ENCODE results near the gene CCDC178. TPM values are rescaled to one million over a fixed set of nuclear protein-coding genes. Genes with fewer than 3 reads are reported as not detected.

CCDC178 gene
- total RNA-seq, 2 donors from 2014 or later: 1.6 TPM; not detected in 1

GRCh38 chr18:33107511-33107910, 333.0 kb downstream of the CCDC178 start:
- no peaks in the 10 kb centered on the region for H3K36me3 ChIP-seq
- H3K27me3 ChIP-seq (replicated peaks; ENCODE audit: insufficient read depth): no peaks in the 10 kb centered on the region
- no peak for ATAC-seq (ENCODE audit: insufficient number of reproducible peaks, low FRiP score, low read depth)

GRCh38 chr18:33101316-33101715, 339.2 kb downstream of the CCDC178 start:
- no peaks in the 10 kb centered on the region for H3K9me3 ChIP-seq
- H3K4me3 ChIP-seq: no peak overlapping the region
- no peak overlapping the region for H3K27ac ChIP-seq
- H3K4me1 ChIP-seq (ENCODE audit: control insufficient read depth in 1 of 2, low read depth in 2 of 2): no peaks in the 10 kb centered on the region
- H3K27me3 ChIP-seq (replicated peaks; ENCODE audit: insufficient read depth): no peaks in the 10 kb centered on the region
- DNase-seq (ENCODE audit: low spot score) (no peak), ATAC-seq (ENCODE audit: insufficient number of reproducible peaks, low FRiP score, low read depth) (no peak)
- H3K36me3 ChIP-seq: no peaks in the 10 kb centered on the region
- no peak for TF ChIP-seq CTCF (IDR thresholded peaks at IDR 0.05)

More at GRCh38 chr18:33107511-33107910, 333.0 kb downstream of the CCDC178 start:
- no peak overlapping the region for H3K4me3 ChIP-seq
- no peaks in the 10 kb centered on the region for H3K9me3 ChIP-seq
- no peak for TF ChIP-seq CTCF (IDR thresholded peaks at IDR 0.05)
- DNase-seq (ENCODE audit: low spot score): no peak
- no peaks in the 10 kb centered on the region for H3K4me1 ChIP-seq (ENCODE audit: control insufficient read depth in 1 of 2, low read depth in 2 of 2)
- no peak overlapping the region for H3K27ac ChIP-seq

- no peak for ATAC-seq (ENCODE audit: insufficient number of reproducible peaks, low FRiP score, low read depth)
- no peaks in the 10 kb centered on the region for H3K36me3 ChIP-seq
- DNase-seq (ENCODE audit: low spot score): no peak
- H3K27me3 ChIP-seq (replicated peaks; ENCODE audit: insufficient read depth): no peaks in the 10 kb centered on the region
- no peak overlapping the region for H3K27ac ChIP-seq
- no peak overlapping the region for H3K4me3 ChIP-seq
- TF ChIP-seq CTCF (IDR thresholded peaks at IDR 0.05): no peak
- no peaks in the 10 kb centered on the region for H3K9me3 ChIP-seq
- no peaks in the 10 kb centered on the region for H3K4me1 ChIP-seq (ENCODE audit: control insufficient read depth in 1 of 2, low read depth in 2 of 2)
Measured at GRCh38 chr18:33099626-33100025, 340.9 kb downstream of the CCDC178 start.

- Histone ChIP-seq H3K36me3 (no peaks in the 10 kb centered on the region), H3K9me3 (no peaks in the 10 kb centered on the region), H3K4me1 (ENCODE audit: control insufficient read depth in 1 of 2, low read depth in 2 of 2) (no peaks in the 10 kb centered on the region), H3K27ac (no peak overlapping the region), H3K4me3 (no peak overlapping the region), H3K27me3 (replicated peaks; ENCODE audit: insufficient read depth) (no peaks in the 10 kb centered on the region)
- no peak for DNase-seq (ENCODE audit: low spot score)
- no peak for ATAC-seq (ENCODE audit: insufficient number of reproducible peaks, low FRiP score, low read depth)
- no peak for TF ChIP-seq CTCF (IDR thresholded peaks at IDR 0.05)
Measured at GRCh38 chr18:33097126-33097525, 343.4 kb downstream of the CCDC178 start.

GRCh38 chr18:33090461-33090860, 350.1 kb downstream of the CCDC178 start:
- no peak overlapping the region for H3K27ac ChIP-seq
- ATAC-seq (ENCODE audit: insufficient number of reproducible peaks, low FRiP score, low read depth) (no peak), DNase-seq (ENCODE audit: low spot score) (no peak)
- H3K4me3 ChIP-seq: no peak overlapping the region
- no peak for TF ChIP-seq CTCF (IDR thresholded peaks at IDR 0.05)
- no peaks in the 10 kb centered on the region for H3K9me3 ChIP-seq
- H3K4me1 ChIP-seq (ENCODE audit: control insufficient read depth in 1 of 2, low read depth in 2 of 2): no peaks in the 10 kb centered on the region
- H3K36me3 ChIP-seq: no peaks in the 10 kb centered on the region
- no peaks in the 10 kb centered on the region for H3K27me3 ChIP-seq (replicated peaks; ENCODE audit: insufficient read depth)
